Measurements from ENCODE around the gene PLPP6.

PLPP6 gene

GRCh38 chr9:4700091-4700490 lies 38.0 kb downstream of the PLPP6 start:
- no peak for DNase-seq (ENCODE audit: low spot score)

GRCh38 chr9:4700932-4701331 lies 38.8 kb downstream of the PLPP6 start:
- DNase-seq (ENCODE audit: low spot score), result no peak

DNA sequence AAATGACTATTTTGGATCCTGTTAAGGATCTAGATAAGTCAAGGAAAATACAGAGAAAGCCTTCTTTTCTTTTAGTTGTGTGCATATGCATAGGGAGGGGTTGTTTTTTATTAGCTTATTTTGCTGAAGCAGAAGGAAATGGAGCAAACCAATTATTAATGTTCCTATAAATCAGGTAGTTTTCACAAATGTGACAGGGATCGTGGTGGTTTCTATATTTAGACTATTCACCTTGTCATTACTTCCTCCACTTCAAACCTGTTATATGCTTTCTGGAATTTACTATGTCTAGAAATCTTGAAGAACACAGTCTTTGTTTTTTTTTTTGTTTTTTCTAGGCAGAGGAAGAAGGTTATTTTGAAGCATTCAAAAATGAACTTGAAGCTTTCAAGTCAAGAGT lies 39.4 kb downstream of the PLPP6 start:
- DNase-seq (ENCODE audit: low spot score), result no peak

DNA sequence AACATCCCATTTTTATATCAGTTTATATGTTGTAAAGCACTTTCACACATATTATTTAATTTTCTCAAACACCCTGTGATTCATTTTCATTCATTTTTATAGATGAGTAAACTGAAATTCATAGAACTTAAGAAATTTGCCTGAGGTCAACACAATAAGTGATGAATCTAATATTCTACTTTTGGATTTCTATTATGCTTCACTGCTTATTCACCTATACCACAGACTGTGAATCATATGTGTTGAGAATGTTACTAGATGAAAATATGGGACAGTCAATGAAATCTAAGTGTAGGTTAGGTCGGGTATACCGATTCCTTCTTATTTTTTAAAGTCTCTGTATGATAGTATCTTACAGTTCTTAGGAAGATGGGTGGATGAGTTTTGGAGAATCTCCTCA lies 42.0 kb downstream of the PLPP6 start:
- DNase-seq (ENCODE audit: low spot score), result no peak

GRCh38 chr9:4706021-4706420 lies 43.9 kb downstream of the PLPP6 start:
- no peak for DNase-seq (ENCODE audit: low spot score)

DNA sequence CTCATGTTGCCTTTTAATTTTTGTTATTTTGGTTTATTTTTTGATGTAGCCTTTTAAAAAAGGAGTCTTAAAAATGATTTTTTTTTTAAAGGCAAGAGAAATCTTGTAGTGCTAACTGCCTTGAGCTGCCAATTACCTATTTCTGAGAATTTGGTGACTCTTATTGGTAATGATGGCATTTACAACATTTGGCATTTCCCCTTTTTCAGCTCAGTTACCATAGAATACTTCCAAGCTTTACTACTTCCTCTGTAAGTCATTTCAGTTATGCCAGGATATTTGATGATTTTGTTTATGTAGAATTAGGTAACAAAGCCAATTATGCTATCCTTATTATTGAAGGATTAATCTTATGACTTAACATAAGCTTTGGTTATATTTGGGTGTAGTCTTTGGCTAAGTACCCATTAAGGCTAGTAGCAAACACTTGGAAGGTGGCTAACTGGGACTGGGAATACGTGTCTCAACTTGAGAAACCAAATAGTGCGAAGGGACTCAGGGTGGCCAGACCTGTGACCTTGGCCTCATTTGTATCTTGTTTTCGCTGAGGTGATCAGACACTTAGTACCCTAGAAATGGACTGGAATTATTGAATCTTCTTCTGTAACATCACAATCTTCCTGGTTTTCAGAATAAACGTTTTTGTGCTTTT lies 45.0 kb downstream of the PLPP6 start:
- DNase-seq (ENCODE audit: low spot score), result no peak

DNA sequence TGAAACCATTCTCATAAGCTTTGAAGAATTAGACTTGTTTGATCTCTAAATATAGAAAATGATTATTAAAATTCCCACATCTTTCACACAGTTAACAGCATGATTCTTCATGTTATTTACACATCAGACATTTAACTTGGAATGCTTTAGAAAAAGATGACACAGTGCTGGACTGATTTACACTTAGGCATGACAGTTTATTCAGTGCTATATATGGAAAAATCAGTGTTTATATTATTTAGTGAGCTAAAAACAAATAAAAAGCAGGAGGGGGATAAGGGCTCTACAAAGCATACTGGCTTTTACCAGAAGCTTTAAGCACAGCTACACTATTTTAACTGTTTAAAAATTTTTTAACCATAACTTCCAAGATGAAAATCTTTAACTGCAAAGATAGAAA lies 47.3 kb downstream of the PLPP6 start:
- no peak for DNase-seq (ENCODE audit: low spot score)

DNA sequence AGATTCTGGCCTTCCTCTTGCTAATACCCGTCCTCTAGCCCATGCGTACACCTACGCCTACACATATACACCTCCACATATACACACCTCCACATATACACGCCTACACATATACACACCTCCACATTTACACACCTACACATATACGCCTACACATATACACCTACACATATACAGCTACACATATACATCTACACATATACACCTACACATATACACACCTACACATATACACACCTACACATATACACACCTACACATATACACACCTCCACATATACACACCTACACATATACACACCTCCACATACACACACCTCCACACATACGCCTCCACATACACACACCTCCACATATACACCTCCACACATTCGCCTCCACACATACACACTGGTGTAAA lies 51.8 kb downstream of the PLPP6 start:
- DNase-seq (ENCODE audit: low spot score), result no peak

- no peak for DNase-seq (ENCODE audit: low spot score)
Observed at GRCh38 chr9:4714266-4715016, 52.3 kb downstream of the PLPP6 start.

Measured in ecto neural progenitor cell (in vitro differentiated cells).